GM21367 (cell line): ENCODE results near the gene NACC1.
"Not testable (repeated sequence)": the region's sequence is repeated elsewhere in the genome, so short reads cannot be mapped to it uniquely, and the experiment has no call there.

Experiments
- ATAC-seq: cut with Tn5 transposase; IDR thresholded peaks from one replicate; pipeline ENCODE4 v1.9.1; 2021; ENCODE audit not compliant: unreplicated experiment

Gene NACC1

DNA sequence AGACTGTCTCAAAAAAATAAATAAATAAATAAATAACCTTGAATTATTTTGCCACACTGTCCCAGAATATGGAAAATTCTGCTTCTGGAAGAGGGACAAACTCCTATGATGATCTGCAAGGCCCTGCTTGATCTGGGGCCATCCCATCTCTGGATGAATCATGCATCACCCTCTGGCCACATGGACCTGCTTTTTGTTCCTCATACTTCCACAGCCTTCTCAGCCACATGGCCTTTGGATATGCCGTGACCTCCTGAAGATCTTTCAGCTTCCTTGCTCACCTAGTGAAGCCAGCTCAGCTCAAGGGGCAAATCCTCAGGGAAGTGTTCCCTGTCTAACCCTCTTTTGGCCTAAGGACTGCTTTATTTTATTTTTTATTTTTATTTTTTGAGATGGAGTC lies 42.5 kb downstream of the NACC1 start:
- no peak for ATAC-seq

DNA sequence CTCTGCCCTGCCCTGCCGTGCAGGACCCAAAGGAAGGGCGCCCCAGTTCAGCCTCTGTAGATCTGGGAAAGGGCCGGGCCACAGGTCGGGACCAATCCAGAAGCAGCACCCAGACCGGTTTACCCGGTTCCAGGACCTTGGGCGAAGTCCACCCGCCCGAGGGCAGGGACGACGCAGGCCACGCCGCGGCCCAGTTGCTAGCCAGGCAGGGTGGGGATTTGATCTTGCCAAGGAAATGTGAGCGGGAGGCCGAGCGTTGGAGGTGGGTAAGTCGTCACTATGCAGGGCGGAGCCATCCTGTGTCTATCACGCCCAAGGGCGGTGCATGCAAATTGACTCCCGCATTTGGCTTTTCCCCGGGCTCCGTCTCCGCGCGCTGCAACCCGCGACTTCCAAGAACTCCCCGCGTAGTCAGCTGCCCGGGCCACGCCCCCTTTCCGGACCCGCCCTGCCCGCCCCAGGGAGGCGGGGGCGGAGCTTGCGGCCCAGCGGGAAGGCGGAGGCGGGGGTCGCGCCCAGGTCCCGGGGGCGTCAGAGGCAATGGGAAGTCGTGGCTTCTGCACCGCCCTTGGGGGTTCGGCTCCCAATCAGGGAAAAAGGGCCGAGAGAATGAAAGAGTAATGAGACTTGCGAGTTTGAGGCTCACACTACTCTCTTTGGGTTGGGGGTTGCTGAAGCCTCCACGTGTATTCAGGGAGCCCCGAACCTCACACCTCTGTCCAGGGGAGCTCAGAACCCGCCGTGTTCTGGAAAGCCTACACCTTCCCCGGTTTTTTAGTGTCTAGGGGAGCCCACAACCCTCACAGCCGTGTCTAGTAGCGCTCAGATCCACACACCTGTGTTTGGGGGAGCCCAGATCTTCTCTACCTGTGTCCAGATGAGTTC lies 44.9 kb downstream of the NACC1 start:
- ATAC-seq = no peak

DNA sequence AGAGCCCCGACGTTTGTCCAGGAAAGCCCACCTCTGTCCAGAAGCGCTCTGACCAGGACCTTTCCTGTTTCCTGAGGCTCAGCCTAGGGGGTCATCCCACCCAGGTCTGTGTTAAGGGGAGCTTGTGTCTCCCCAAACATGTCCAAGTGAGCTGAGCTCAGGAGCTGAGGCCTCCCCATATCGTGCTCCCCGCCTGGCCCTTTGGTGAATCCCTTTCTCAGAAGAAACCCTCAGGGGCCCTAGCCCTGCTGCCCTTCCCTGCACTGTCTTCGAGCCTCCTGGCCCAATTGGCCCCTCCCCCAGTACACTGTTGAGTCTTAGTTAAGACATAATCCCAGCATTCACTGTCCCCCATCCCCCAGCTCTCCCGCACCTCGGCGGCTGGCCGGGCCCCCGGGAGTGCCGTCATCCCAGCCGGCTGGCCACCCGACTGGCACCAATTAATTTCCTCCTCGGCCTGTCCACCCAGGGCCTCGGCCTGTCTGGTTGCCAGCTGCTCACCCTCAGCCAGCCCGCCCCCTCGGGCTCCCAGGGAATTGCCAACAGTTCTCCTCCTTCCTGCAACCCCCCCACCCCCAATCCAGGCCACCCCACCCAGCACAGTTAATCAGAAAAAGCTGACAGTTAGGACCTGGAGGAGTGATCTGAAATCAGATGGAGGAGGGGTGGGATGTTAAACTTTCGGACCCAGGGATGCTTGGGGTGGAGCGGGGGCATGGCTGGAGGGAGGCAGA lies 45.7 kb downstream of the NACC1 start:
- ATAC-seq = no peak

DNA sequence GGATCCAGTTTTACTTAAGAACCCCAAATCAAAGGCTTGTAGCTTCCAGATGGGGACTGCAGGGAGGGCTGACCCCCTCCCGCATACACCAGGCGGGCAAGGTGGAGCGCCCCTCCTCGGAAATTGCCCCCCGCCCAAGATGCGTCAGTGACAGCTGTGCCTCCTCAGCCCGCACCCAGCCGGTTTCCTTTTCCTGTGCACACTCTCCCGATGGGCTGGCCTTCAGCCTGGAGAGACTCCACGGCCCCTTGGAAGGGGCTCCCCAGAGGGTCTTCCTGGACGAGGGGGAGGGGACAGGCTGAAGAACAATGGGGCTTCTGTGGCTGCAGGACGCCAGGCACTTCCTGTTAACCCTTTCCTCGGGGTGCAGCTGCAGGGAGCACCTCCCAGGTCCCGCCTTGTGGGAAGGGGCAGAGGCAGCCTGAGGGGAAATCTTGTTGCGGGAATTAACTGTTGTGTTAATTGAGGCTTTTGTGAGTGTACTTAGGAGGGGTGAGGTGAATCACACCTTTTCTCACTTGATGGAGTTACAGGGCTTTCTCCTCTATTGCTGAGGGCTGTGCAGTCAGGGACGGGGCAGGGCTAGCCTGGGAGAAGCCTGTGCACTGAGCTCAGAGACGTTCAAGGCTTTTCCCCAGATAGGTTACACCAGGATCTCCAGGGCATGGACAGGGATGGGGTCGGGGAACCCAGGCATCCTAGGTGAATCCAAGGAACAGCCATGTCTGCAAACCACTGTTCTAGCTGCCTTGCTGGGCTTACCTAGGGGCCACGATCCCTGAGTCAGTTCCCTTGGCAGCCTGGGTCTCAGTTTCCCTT lies 46.5 kb downstream of the NACC1 start:
- ATAC-seq = no peak

DNA sequence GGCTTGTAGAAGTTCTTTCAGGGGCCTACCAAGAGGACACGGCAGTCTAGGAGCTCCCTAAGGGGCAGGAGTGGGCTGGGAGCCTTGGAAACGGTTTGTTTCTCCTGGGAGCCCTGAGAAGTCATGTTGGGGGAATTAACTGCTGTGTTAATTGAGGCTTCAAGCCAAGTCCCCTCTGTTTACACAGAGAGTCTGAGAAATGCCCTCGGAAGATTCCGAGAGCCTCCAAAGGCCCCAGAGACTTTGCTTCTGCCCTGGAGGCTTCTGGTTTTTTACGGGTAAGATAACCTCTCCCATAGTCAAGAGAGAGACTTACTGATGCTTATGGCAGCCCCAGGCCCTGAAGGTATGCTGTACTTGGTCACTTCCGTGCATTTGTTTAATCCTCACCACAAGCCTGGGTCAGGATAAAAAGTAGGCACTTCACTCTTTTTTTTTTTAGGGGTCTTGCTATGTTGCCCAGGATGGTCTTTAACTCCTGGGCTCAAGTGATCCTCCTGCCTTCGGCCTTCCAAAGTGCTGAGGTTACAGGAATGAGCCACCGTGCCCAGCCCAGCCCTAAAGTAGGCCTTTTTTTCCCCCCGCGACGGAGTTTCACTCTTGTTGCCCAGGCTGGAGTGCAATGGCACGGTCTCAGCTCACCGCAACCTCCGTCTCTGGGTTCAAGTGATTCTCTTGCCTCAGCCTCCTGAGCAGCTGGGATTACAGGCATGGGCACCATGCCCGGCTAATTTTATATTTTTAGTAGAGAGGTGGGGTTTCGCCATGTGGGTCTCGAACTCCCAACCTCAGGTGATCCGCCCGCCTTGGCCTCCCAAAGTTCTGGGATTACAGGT lies 47.3 kb downstream of the NACC1 start:
- ATAC-seq = no peak

DNA sequence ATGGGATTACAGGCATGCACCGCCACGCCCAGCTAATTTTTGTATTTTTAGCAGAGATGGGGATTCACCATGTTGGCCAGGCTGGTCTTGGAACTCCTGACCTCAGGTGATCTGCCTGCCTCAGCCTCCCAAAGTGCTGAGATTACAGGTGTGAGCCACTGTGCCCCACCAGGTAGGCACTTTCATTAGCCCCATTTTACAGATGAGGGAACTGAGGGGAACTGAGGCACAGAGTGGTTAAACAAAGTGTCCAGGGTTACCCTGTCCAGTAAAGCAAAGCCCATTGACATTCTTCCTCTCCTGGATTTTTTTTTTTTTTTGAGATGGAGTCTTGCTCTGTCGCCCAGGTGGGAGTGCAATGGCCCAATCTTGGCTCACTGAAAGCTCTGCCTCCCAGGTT lies 48.1 kb downstream of the NACC1 start:
- ATAC-seq = not testable (repeated sequence)

DNA sequence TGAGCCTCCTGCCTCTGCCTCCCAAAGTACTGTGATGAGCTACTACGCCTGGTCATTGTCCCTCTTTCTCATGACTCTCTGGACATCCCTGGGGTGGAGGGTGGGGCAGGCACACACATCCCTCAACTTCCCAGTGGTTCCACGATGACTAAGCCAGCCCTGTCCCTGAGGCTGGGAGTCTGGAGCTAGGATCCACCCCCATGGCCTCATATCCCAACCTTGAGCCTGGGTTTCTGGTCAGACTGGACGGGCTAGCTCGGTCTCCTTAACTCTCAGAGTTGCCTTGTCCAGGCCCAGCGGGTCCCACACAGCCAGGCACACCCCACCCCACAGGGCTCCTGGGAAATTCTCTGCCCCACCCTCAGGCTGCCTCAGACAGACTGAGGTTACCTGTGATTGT lies 51.7 kb downstream of the NACC1 start:
- no peak for ATAC-seq

DNA sequence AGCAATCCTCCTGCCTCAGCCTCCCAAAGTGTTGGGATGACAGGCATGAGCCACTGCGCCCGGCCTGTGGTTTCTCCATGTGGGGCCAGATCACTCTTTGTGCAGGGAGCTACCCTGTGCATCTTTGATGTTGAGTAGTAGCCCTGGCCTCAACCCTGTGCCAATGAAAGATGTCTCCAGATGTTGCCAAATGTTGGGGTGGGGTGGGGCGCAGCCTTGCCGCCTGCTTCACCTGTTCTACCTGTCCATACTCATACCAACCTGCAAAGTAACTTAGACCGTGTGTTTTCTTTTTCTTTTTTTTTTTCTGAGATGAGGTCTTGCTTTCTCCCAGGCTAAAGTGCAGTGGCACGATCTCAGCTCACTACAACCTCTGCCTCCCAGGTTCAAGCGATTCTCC lies 53.1 kb downstream of the NACC1 start:
- no peak for ATAC-seq

DNA sequence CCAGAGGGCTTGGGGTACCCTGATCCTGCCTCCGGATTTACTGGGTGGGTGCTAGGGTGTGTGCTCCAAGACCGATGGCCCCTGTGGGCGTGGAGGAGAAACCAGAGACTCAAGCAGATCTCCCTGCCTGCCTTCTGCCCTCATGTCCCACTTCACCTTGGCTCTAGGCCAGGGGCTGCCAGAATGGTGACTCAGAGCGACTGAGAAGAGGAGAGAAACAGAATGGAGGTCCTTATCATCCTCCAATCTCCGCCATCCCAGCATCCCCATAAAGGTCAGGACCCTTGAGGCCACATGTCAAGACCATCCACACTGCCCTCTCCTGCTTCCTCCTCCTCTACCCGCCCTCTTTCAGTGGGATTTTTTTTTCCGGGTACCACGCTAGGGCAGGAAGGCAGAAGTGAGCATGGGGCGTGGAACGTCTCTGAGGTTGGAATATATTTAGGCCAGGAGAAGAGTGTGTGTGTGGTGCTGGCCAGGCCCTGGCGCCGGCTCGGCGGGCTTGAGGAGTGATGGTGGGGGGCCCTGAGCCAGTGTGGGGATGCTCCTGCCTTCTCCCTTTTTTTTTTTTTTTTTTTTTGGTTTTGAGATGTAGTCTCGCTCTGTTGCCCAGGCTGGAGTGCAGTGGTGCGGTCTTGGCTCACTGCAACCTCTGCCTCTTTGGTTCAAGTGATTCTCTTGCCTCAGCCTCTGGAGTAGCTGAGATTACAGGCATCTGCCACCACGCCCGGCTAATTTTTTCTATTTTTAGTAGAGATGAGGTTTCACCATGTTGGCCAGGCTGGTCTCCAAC lies 54.5 kb downstream of the NACC1 start:
- no peak for ATAC-seq

DNA sequence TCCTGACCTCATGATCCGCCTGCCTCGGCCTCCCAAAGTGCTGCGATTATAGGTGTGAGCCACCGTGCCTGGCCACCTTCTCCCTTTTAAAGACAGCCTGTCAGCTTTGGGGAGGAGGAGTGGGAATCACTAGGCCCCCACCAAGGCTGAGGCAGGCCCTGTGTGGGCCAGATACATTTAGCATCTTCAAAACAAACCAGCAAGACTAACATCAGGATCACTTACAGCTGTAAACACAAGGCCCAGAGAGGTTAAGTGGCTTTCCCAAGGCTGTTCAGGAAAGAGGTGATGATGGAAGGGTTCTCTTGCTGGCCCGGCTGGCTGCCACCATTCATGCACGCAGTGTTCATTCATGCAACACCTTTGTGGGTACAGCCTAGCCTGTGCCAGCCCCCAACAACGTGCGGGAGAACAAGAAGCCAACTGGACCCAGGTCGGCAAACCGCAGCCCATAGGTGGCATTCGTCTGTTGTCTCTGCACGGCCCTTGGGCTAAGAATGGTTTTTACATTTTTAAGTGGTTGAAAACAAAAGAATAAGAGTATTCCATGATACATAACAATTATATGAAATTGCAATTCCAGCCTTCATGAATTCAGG lies 55.2 kb downstream of the NACC1 start:
- ATAC-seq = no peak

DNA sequence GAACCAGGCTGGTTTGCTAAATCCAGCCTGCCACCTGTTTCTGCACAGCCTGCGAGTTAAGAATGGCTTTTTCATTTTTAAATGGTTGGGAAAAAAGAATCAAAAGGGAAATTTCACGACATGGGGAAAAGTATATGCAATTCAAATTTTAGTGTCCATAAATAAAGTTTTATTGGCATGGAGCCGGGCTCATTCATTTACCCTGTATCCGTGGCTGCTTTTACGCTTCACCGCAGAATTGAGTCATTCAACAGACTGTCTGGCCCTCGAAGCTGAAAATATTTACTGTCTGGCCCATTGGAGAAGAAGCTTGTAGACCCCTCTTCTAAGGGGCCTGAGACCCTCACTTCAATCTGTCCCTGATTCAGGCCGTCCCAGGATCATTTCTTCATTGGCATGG lies 58.3 kb downstream of the NACC1 start:
- ATAC-seq = no peak

DNA sequence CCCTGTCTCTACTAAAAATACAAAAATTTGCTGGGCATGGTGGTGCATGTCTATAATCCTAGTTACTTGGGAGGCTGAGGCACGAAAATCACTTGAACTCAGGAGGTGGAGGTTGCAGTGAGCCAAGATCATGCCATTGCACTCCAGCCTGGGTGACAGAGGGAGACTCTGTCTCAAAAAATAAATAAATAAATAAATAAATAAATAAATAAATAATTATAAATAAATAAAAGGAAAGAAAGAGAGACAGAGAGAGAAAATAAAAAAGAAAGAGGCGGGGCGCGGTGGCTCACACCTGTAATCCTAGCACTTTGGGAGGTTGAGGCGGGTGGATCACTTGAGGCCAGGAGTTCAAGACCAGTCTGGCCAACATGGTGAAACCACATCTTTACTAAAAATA lies 59.5 kb downstream of the NACC1 start:
- ATAC-seq = not testable (repeated sequence)

DNA sequence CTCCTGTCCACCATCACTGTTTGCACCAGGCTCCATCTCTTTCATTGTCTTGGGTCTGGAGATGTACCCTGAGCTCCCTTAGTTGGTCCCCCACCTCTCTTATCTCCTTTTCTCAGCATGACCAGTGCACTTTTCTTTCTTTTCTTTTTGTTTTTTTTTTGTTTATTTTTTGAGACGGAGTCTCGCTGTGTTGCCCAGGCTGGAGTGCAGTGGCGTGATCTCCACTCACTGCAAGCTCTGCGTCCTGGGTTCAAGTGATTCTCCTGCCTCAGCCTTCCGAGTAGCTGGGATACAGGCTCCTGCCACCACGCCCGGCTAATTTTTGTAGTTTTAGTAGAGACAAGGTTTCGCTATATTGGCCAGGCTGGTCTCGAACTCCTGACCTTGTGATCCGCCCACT lies 60.2 kb downstream of the NACC1 start:
- not testable (repeated sequence) for ATAC-seq

DNA sequence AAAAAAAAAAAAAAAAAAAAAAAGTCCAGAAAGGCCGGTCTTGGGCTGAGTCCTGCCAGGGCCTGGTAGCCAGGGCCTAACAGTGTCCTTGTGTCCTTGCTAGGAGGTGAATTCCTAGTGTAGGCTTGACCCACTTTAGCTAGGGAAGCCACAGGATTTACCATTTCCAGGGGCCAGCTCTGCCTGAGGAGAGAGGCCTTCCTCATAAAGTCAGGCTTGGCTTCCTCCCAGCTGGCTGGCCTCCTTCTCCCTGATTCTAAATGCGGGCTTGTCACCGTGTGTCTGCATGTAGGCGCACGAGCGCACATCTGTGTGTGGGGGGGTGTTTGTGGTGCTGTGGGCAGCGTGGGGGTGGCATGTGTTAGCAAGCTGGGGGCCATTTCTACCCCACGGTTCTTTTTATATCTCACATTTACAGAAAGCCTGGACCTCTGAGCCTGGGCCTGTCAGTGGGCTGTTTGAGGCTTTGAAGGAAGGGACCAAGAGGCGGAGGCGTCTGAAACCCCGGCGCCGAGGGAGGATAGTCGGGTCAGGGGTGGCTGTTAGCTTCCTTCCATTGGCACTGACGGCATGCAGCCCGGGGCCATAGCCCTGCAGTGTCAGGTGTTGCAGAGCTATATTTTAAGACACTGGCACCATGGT lies 63.8 kb downstream of the NACC1 start:
- no peak for ATAC-seq

DNA sequence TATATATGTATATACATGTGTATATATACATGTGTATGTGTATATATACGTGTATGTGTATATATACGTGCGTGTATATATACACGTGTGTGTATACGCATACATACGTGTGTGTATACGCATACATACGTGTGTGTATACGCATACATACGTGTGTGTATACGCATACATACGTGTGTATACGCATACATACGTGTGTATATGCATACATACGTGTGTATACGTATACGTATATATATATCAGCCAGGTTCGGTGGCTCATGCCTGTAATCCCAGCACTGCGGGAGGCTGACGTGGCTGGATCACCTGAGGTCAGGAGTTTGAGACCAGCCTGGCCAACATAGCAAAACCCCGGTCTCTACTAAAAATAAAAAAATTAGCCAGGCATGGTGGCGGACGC lies 66.9 kb downstream of the NACC1 start:
- ATAC-seq = not testable (repeated sequence)

DNA sequence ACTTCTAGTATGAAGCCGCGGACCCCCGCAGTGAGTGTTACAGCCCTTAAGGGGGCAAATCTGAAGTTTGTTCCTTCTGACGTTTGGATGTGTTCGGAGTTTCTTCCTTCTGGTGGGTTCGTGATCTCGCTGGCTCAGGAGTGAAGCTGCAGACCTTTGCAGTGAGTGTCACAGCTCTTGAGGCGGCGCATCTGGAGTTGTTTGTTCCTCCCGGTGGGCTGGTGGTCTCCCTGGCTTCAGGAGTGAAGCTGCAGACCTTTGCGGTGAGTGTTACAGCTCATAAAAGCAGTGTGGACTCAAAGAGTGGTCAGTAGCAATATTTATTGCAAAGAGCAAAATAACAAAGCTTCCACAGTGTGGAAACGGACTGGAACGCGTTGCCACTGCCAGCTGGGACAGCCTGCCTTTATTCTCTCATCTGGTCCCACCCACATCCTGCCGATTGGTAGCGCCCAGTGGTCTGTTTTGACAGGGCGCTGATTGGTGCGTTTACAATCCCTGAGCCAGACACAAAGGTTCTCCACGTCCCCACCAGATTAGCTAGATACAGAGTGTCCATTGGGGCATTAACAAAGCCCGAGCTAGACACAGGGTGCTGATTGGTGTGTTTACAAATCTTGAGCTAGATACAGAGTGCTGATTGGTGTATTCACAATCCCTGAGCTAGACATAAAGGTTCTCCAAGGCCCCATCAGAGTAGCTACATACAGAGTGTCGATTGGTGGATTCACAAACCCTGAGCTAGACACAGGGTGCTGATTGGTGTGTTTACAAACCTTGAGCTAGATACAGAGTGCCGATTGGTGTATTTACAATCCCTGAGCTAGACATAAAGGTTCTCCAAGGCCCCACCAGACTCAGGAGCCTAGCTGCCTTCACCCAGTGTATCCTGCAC lies 67.9 kb downstream of the NACC1 start:
- not testable (repeated sequence) for ATAC-seq

DNA sequence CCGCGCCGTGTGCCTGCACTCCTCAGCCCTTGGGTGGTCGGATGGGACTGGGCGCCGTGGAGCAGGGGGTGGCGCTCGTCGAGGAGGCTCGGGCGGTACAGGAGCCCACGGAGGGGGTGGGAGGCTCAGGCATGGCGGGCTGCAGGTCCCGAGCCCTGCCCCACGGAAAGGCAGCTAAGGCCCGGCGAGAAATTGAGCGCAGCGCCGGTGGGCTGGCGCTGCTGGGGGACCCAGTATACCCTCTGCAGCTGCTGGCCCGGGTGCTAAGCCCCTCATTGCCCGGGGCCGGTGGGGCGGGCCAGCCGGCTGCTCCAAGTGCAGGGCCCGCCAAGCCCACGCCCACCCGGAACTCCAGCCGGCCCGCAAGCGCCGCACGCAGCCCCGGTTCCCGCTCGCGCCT lies 68.6 kb downstream of the NACC1 start:
- not testable (repeated sequence) for ATAC-seq

DNA sequence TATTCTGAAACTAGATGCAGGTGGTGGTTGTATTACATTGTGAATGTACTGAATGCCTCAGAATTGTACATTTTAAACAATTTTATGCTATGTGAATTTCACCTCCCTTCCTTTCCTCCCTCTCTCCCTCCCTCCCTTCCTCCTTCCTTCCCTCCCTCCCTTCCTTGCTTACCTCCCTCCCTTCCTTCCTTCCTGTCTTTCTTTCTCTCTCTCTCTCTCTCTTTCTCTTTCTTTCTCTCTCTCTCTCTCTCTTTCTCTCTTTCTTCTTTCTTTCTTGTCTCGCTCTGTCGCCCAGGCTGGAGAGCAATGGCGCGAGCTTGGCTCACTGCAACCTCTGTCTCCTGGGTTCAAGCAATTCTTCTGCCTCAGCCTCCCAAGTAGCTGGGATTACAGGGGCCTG lies 69.4 kb downstream of the NACC1 start:
- no peak for ATAC-seq
